ENCODE results near the gene GRAMD1A.
A peak's percentile ranks its signal among the peaks of the same experiment; 100 is the strongest.
"Not testable (repeated sequence)": the region's sequence is repeated elsewhere in the genome, so short reads cannot be mapped to it uniquely, and the experiment has no call there.

Gene GRAMD1A

DNA sequence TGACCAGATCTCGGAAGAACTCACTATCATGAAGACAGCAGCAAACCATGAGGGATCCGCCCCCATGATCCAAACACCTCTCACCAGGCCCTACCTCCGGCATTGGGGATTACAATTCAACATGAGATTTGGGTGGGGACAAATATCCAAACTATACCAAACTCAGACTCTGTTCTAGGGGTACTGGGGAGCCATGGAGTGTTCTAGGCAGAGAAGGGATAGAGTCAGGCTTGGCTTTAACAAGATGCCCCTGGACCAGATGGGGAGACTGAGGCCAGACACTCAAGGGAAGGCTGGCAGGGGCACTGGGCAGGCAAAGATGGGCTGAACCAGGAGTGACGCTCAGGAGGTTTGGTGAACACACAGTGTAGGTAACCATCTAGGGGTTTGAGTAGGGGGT is 18.3 kb downstream of the GRAMD1A start:
- no peak for DNase-seq (ENCODE audit: low read depth in 1 of 2, low spot score in 1 of 2)

DNA sequence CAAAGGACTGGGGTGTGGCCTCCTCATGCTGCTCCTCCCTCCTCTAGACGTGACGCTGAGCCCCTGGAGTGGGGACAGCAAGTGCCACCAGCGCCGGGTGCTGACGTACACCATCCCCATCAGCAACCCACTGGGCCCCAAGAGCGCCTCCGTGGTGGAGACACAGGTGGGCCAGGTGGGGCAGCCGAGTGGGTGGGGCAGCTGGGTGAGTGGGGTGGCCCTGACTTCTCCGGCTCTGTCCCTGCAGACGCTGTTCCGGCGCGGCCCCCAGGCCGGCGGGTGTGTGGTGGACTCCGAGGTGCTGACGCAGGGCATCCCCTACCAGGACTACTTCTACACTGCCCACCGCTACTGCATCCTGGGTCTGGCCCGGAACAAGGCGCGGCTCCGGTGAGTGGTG is 19.0 kb downstream of the GRAMD1A start:
- no peak for DNase-seq (ENCODE audit: low read depth in 1 of 2, low spot score in 1 of 2)

DNA sequence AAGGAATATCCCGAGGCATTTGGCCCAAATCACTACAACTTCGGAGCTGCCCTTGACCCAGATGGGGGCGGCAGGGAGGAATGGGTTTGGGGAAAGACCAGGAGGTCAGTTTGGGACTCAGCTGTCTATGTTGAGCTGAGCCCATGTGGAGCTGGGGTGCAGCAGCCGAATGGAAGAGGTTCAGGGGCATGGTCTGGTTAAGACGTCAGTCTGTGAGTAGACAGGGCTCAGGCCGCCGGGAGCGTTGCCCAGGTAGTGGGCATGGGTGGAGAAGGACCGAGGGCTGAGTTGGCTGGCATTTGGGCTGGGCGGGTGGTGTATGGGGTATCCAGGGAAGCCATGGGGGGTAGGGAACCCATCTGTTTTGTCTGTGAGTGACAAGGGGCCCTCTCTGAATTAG is 20.9 kb downstream of the GRAMD1A start:
- no peak for DNase-seq (ENCODE audit: low read depth in 1 of 2, low spot score in 1 of 2)

DNA sequence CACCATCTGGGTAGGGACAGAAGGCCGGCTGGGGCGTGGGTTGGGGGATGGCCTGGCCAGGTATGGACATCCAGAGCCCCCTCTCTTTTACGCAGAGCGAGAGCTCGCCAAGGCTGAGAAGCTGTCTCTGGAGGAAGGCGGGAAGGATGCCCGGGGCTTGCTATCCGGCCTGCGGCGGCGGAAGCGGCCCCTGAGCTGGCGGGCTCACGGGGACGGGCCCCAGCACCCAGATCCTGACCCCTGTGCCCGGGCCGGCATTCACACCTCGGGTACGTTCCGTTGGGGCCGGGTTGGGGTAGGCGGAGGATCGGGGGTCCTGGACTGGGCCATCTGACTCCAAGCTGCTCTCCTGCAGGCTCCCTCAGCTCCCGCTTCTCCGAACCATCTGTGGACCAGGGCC is 21.5 kb downstream of the GRAMD1A start:
- no peak for DNase-seq (ENCODE audit: low read depth in 1 of 2, low spot score in 1 of 2)

DNA sequence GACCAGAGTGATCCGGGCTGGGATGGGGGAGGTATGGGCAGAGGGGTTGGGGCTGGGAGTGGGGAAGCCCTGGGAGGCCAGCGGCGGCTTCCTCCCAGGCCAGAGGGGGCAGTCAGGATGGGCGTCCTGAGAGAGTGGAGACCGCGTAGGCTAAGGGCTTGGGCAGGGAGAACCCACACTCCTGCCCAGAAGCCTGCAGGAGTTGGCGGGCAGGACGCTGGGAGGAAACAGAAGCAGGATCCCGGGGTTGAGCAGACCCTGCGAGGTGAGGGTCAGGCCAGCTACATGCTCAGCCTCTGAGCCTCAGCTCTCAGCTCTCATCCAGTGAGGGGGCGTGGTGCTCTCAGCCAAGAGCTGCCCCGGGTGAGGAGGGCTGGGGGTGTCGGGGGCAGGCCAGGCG is 22.3 kb downstream of the GRAMD1A start:
- DNase-seq (ENCODE audit: low read depth in 1 of 2, low spot score in 1 of 2) = no peak

DNA sequence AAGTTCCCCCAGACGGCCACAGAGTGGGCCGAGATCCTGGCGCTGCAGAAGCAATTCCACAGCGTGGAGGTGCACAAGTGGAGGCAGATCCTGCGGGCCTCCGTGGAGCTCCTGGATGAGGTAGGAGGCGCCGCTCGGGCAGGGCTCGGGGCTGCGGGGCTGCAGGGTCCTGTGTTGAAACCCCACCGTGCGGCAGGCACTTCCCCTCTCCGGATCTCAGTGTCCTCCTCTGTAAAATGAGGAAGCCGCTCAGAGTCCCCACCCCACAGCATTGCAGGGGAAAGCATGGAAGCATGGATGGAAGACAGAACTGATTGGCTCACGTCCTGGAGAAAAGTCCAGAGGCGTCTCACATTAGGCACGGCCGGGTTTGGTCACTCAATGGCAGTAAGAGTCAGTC is 23.3 kb downstream of the GRAMD1A start:
- no peak for DNase-seq (ENCODE audit: low read depth in 1 of 2, low spot score in 1 of 2)

DNA sequence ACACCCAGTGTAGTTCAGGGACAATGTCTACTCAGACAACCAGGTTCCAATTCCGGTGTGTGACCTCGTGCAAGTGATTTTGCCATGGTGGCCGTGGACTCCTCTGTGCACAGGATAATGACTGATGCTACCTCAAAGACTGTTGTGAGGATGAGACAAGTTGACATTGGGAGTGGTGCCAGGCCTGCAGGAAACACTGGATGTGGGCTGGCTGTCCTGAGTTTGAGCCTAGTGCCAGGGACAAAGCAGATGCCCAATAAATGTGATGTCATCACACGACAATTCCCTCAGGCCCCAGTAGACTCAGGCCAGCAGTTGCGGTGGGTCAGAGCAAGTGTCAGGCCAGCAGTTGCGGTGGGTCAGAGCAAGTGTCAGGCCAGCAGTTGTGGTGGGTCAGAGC is 24.0 kb downstream of the GRAMD1A start:
- DNase-seq (ENCODE audit: low read depth in 1 of 2, low spot score in 1 of 2) = no peak

DNA sequence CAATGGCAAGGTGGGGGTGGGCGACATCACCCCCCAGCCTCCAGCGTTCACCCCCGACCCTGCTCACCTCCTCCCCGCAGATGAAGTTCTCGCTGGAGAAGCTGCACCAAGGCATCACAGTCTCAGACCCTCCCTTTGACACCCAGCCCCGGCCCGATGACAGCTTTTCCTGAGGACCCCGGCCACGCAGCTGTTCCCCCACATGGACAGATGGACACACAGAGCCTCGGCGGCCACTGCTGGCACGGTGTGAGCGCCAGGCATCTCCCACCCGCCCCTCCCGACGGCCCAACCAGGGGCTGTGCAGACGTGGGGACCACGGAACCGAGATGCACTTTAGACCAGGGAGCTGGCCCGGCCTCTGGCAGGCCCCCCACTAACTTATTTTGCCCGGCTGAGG is 25.8 kb downstream of the GRAMD1A start:
- DNase-seq (ENCODE audit: low read depth in 1 of 2, low spot score in 1 of 2) = no peak

DNA sequence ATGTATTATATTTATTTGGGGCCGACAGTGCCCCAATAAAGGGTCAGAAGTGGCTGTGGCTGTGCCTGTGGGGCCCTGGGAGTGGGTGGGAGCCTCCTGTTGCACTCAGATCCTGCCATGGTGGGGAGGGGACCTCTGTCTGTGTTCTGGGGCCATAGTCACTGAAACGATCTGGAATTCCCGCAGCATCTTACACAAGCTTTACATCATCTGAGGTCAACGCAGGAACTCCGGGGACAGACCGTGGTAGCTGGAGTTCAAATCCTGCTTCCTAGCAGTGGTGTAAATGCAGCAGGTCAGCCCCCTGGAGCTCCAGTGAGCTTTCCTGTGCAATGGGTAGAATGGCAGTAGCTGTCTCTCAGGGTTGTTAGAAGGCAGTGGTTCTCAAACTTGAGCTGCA is 26.3 kb downstream of the GRAMD1A start:
- DNase-seq (ENCODE audit: low read depth in 1 of 2, low spot score in 1 of 2) = no peak

DNA sequence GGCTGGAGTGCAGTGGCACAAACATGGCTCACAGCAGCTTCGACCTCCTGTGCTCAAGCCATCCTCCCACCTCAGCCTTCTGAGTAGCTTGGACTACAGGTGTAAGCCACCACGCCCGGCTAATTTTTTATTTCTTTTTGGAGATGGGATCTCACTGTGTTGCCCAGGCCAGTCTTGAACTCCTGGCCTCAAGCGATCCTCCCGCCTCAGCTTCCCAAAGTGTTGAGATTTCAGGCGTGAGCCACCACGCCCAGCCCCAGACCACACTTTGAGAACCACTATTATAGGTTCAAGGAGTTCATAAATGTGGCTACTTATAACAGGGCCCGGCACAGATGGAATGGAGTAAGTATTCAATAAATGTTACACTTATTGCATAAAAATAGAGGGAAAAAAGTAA is 26.9 kb downstream of the GRAMD1A start:
- DNase-seq (ENCODE audit: low read depth in 1 of 2, low spot score in 1 of 2) = no peak

DNA sequence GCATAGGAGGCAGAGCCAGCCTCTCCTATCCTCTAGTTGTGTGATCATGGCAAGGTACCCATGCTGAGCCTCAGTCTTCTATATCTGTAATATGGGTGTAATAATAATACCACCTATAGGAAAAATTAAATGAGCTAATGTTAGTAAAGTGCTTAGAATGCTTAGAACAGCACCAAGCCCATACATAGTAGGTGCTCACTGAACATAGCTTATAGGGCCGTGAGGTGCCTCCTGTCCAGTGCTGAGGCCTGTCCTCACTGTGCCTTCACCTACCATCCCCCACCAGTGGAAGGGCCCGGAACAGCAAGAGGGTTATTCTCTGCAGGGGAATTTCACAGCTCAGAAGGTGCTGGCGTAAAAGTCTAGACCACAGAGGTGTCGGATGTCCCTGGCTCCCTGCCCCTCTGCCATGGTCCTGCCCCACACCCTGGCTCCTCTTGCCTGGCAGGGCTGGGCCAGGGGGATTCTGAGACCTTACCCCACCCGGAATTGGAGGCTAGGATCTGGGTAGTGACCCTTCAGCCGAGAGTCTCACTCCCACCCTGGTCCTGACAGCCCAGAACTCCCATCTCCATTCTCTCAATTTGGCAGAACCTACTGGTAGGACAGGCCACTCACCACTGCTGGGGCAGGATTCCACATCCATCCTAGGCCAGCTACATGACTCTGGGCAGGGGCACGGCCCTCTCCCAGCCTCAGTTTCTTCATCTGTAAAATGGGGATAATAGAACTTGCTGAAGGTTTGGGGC is 27.9 kb downstream of the GRAMD1A start:
- no peak for DNase-seq (ENCODE audit: low read depth in 1 of 2, low spot score in 1 of 2)

DNA sequence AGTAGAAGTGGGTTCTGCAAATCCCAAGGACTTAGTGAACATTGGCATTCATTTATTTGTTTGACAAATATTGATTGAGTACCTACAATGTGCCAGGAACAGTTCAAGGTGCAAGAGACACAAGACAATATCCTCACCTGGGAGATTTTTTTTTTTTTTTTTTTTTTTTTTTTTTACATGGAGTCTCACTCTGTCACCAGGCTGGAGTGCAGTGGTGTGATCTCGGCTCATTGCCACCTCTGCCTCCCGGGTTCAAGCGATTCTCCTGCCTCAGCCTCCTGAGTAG is 28.4 kb downstream of the GRAMD1A start:
- not testable (repeated sequence) for DNase-seq (ENCODE audit: low read depth in 1 of 2, low spot score in 1 of 2)

DNA sequence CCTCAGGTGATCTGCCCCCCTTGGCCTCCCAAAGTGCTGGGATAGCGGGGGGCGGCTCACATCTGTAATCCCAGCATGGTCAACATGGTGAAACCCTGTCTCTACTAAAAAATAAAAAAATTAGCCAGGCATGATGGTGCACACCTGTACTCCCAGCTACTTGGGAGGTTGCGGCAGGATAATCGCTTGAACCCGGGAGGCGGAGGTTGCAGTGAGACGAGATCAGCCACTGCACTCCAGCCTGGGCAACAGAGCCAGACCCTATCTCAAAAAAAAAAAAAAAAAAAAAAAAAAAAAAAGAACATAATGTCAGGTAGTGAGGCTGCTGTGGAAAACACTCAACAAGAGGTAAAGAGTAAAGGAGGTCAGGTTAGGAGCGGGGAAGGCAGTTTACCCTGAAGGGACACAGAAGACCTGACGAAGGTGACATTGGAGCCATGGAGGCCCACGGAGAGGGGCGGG is 29.2 kb downstream of the GRAMD1A start:
- not testable (repeated sequence) for DNase-seq (ENCODE audit: low read depth in 1 of 2, low spot score in 1 of 2)

DNA sequence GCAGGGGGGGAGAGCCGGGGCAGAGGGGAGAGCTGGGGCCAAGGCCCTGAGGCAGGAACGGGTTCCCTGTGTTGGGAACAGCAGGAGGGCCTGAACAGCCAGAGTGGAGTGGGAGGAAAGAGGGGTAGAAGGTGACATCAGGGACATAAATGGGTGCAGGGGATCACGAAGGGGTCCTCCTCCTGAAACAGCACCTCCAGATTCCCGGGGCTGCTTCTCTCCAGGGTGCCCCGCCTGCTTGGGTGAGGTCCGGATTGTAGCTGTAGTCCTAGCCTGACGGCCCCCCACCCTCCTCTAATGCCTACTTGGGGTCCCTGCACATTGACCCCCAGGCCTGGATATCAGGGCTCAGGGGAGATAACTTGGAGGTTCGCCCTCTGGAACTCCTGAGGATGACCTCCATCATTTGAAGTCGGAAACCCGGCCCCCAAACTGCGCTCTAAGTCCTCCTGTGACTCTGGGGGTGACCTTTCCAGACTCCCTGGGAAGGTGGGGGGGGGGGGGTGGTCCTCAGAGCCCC is 29.7 kb downstream of the GRAMD1A start:
- no peak for DNase-seq (ENCODE audit: low read depth in 1 of 2, low spot score in 1 of 2)

DNA sequence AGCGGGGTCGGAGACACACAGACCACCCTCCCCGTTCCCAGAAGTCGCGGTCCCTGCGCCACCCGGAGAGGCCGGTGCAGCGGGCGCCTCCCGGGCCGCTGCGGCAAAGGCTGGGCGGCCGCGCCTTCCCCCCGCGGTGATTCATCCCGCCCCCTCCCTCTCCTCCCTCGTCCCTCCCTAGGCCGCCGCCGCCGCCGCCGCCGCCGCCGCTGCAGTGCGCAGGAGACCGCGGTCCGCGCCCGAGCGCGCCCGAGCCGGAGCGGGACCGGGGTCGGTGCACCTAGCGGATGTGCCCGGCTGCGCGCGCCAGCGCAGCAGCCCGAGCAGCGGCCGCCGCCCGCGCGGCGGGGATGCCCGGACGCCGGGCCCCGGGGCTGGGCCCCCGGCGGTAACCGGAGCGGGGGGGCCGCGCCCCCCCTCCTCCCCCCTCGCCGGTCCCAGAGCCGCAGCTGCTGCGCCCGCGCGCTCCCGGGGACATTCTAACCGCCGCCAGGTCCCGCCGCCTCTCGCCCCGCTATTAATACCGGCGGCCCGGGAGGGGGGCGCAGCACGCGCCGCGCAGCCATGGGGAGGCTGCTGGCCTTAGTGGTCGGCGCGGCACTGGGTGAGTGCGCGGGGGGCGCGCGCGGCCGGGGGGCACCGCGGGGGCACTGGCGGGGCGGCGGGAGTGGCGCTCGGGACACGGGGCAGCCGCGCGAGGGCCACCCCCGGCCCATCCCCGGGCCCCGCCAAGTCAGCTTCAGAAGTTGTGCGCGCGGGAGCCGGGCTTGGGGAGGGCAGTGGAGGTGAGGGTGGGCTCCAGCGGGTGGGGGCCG is 30.3 kb downstream of the GRAMD1A start, which contains the start of gene SCN1B:
TSS of gene SCN1B (plus strand) at position 214 of the 815 bp plus-strand sequence. CDS start at position 565, 351 bp downstream.
- peak; percentile 41 for DNase-seq (ENCODE audit: low read depth in 1 of 2, low spot score in 1 of 2)

DNA sequence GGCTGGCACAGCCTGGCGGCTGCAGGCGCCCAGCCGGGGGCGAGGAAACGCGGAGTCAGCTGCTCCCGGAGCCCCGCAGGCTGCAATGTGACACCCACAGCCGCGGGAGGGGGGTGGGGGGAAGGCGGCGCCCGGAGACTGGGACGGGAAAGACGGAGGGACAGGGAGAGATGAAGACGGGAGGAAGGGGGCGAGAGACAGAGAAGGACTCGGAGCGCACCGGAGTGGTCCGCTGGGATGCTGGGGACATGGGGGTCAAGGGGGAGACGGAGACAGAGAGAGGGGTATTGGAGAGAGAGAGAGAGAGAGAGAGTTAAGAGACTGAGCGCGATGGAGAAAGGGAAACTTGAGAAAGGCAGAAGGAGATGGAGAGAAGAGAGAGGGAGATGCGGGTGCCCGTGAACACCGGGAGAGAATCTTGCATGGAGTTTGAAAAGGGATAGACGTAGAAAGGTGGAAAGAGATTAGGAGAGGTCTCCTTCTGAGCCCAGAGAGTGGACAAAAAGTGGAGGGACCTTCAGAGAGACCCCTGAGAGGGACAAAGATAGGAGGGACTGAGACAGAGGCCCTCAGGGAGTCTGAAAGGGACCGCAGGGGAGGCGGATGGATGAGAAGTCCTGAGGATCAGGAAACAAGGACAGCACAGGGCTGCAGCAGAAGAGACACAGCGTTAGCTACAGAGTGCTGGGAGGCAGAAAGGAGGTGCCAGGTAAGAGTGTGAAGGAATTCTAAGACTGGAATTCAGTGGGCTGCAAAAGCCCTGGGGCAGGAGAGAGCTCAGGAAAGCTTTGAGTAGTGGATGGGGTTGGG is 31.2 kb downstream of the GRAMD1A start:
- no peak for DNase-seq (ENCODE audit: low read depth in 1 of 2, low spot score in 1 of 2)

DNA sequence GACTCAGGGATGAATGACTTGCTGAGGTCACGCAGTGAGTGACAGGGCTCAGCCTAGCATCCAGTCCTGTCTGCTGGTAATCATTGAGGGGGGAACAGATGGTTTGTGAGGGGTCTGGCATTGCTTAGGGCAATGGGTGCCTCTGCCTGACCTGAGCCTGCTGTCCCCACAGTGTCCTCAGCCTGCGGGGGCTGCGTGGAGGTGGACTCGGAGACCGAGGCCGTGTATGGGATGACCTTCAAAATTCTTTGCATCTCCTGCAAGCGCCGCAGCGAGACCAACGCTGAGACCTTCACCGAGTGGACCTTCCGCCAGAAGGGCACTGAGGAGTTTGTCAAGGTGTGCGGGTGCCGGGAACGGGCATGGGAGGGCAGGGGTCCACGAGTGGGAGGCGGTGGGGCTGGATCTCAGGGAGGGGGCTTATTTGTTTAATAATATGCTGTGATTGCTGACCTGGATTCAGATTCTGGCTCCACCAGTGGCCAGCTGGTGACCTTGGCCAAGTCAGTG is 32.3 kb downstream of the GRAMD1A start:
- DNase-seq (ENCODE audit: low read depth in 1 of 2, low spot score in 1 of 2) = no peak

DNA sequence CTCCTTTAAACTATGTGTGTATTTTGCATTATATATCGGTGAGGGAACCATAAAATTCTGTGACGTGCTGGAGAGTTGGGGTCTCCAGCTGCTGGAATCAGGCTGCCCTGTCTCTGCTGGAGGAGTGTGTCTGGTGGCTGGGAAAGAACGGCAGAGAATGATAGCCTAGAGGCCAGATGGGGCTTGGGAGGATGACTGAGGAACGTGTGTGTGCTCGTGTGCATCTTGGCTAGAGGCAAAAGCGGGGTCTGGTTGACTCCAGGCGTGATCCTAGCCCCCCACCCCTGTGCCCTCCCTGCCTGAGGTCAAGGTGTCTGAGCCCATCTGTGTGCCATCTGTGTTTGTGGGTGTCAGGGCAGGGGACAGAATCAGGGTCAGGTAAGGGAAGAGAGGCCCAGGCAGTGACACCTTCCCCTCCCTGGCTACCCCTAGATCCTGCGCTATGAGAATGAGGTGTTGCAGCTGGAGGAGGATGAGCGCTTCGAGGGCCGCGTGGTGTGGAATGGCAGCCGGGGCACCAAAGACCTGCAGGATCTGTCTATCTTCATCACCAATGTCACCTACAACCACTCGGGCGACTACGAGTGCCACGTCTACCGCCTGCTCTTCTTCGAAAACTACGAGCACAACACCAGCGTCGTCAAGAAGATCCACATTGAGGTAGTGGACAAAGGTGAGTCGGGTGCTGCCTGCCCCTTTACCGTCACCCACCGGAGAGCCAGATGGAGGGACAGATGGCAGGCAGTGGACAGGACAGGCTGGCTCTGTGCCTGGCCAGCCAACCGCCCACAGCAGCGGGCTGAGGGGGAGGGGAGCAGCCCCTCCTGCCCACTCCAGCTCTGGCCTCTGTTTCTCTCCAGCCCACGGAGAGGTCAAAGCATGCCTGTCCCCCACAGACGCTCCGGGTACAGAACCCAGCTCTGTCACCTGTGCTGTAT is 33.2 kb downstream of the GRAMD1A start:
- no peak for DNase-seq (ENCODE audit: low read depth in 1 of 2, low spot score in 1 of 2)

DNA sequence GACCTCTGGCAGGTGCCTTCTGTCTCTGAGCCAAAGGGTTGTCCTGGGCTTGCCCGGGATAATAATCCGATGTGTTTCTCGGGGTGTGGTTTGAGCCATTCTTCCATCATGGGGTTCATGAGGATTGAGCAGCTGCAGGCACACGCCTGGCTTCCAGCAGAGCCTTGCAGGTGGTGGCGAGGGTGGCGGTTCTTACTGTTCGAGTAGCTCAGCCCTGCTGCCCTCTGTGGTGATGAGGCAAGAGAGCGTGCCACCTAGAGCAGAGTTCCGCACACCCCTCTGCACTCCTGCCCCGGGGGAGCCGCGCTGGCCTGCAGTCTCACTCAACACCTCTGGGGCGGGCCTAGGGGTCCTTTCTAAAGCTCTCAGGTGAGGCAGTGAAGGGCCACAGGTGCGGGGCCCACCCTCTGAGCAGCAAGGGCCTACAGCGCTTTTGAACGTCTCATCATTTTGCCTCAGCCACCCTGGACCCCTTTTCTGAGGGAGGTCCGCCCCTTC is 33.9 kb downstream of the GRAMD1A start:
- DNase-seq (ENCODE audit: low read depth in 1 of 2, low spot score in 1 of 2) = no peak
